GM08714 (cell line): Measurements from ENCODE around the gene SEPTIN8.

ENCODE experiments used
- H3K4me3 ChIP-seq: fragments of 200-500 bp; sonication (Bioruptor generic); 2 replicates; pipeline ENCODE4 v1.5.1; 2014; ENCODE audit warnings: mild to moderate bottlenecking, low read length, inconsistent platforms
- ZNF274 ChIP-seq: IDR thresholded peaks from 2 replicates; pipeline ENCODE4 v1.6.1; 2012; ENCODE audit warnings: mild to moderate bottlenecking, low read depth, low read length

SEPTIN8 gene

GRCh38 chr5:132759114-132760048, 17.7 kb downstream of the SEPTIN8 start:
- no peak overlapping the region for H3K4me3 ChIP-seq
- no peak for TF ChIP-seq ZNF274

DNA sequence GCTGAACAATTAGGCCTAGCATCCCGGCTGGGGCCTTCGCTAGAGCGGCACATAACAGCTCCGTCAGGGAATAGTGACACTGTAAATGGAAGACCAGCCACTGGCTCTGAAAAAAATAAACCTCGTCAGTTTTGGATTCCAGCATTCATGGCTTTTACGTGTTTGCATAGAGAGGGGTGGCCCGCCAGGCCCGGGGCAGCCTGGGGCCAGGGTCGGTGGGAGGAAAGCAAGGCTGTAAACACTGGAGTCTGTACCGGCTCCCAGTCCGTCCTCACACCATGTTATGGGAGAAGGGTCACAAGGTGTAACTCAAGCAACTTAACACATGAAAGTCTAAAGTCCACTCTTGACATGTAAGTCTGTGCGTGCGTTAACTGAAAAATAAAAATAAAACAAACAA, 18.6 kb downstream of the SEPTIN8 start:
- no peak for TF ChIP-seq ZNF274
- H3K4me3 ChIP-seq, result no peak overlapping the region

DNA sequence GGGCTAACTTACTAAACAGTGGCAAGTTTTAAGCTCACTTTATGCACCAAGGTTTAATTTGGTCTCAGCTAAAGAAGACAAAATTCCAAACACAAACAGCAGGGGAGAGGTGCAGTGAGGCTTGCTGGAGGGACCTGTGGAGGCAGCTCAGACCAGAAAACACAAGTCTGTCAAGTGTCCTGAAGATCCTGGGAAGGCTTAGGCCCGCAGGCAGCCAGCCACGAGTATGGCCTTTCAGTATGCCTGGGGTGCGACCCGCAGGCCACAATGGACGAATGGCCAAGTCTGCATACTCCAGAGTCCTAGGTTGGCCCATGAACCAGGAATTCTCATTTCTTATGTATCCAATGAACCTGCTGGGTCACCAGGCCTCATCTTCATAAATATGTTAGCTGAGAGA, 20.5 kb downstream of the SEPTIN8 start:
- TF ChIP-seq ZNF274, result no peak
- H3K4me3 ChIP-seq, result no peak overlapping the region

DNA sequence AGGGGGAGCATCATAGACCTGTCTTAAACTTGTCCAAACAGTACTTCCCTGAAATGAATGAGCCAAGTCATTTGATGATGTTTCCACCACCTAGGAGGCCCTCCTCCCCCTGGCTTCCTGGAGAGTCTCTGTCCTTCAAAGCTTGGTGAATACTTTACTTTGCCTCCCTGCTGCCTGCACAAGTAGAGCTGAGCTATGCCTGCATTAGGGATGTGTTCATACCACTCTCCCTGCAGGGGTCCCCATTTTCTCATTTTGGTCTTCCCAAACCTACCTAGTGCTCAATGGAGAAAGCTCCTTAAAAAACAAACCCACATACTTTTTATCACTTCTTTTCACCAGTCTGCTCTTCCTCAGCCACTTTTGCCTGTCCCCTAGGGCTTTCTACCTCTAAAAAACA, 22.1 kb downstream of the SEPTIN8 start:
- no peak overlapping the region for H3K4me3 ChIP-seq
- TF ChIP-seq ZNF274, result no peak

- no peak overlapping the region for H3K4me3 ChIP-seq
- TF ChIP-seq ZNF274, result no peak
Measured at GRCh38 chr5:132754111-132754510, 22.9 kb downstream of the SEPTIN8 start.

DNA sequence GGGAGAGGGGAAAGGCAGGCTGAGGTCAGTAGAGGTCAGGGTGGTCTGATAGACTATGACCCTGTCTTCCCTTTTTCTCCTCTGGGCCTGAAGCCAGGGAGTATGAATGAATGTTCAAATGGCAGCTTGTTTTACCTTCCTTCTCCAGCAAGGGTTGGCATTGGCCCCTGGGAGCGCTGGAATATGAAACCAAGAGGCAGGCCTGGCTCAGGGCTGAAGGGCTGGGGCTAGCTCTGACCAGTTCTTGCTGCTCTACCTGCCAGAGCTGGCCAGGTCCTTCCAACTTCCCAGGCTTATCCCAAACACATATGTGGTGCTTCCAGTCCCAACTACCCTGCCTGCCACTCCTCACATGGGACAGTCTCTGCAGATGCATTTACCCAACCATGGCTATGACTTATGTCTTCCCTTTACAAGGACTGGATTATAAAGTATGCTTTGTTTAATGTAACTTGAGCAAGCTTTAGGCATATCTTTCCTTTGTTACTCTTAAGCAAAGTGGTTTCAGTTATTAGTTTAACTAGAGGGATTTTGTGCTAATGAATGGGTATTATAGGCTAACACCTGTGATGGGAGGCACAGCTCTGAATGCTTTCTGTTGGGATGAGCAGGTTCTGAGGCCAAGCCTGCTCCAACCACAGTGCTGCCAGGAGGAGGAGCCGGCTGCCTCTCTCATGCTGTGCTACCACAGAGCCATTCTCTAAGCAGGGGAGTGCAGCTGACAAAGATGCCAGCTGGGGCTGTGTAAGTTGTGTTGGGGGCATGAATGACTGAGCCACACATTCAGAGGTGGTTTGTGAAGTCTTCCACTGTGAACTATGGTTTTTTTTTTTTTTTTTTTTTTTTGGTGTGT, 23.7 kb downstream of the SEPTIN8 start:
- H3K4me3 ChIP-seq, result no peak overlapping the region
- no peak for TF ChIP-seq ZNF274

- H3K4me3 ChIP-seq, result no peak overlapping the region
- TF ChIP-seq ZNF274, result no peak
Measured at GRCh38 chr5:132752581-132753125, 24.4 kb downstream of the SEPTIN8 start.

- no peak overlapping the region for H3K4me3 ChIP-seq
- no peak for TF ChIP-seq ZNF274
Measured at GRCh38 chr5:132751971-132752580, 25.0 kb downstream of the SEPTIN8 start.

- H3K4me3 ChIP-seq, result no peak overlapping the region
- TF ChIP-seq ZNF274, result no peak
Measured at GRCh38 chr5:132751444-132751843, 25.6 kb downstream of the SEPTIN8 start.

GRCh38 chr5:132750471-132751230, 26.4 kb downstream of the SEPTIN8 start:
- no peak for TF ChIP-seq ZNF274

GRCh38 chr5:132749506-132749905, 27.5 kb downstream of the SEPTIN8 start:
- TF ChIP-seq ZNF274, result no peak

More at GRCh38 chr5:132750471-132751230, 26.4 kb downstream of the SEPTIN8 start:
- H3K4me3 ChIP-seq, result peak overlapping the region; percentile 30; the same call in 1 of the 2 replicates

GRCh38 chr5:132748522-132749000, 28.5 kb downstream of the SEPTIN8 start:
- H3K4me3 ChIP-seq, result no peak overlapping the region
- no peak for TF ChIP-seq ZNF274

More at GRCh38 chr5:132749506-132749905, 27.5 kb downstream of the SEPTIN8 start:
- no peak overlapping the region for H3K4me3 ChIP-seq
